SK-N-SH (cell line): ENCODE measurements around the gene TRIM71. TPM values are rescaled to one million over a fixed set of nuclear protein-coding genes. Genes with fewer than 3 reads are reported as not detected.

Experiments
- CTCF ChIA-PET: fragments of 300-600, 350-600 bp; formaldehyde crosslinking; extraction: SDS; loops from one replicate; lab custom pipeline; 2021; lab: Yijun Ruan, JAX
- POLR2A ChIA-PET: fragments of 350-600 bp; sonication (Branson Sonifier 250); formaldehyde crosslinking; extraction: SDS; loops from one replicate; lab custom pipeline; 2020; ENCODE audit warnings: antibody characterized with exemption, inconsistent platforms; lab: Yijun Ruan, JAX
- DNase-seq: peaks from one replicate; pipeline ENCODE4 v3.0.0; 2012
- H2AFZ ChIP-seq: fragments of 200-600 bp; sonication (generic); 2 replicates; pipeline ENCODE4 v1.8.1; 2016; ENCODE audit warnings: antibody characterized with exemption, mild to moderate bottlenecking, low read depth
- H3F3A ChIP-seq: fragments of 200-600 bp; sonication (generic); replicated peaks from 2 replicates; pipeline ENCODE3; 2016; ENCODE audit warnings: antibody characterized with exemption, mild to moderate bottlenecking; ENCODE audit not compliant: insufficient read depth
- H3K27ac ChIP-seq, 2 experiments: fragments of 200-500 bp in 1 of 2; fragments of 200-600 bp in 1 of 2; sonication (Bioruptor generic) in 1 of 2; sonication (generic), shearing (Covaris generic) in 1 of 2; 2 replicates each; pipeline versions ENCODE4 v1.5.1 to v1.6.1; 2014 to 2016; ENCODE audit warnings: low read depth in 2 of 2, inconsistent platforms in 1 of 2, low read length in 1 of 2, mild to moderate bottlenecking in 1 of 2, mixed read lengths in 1 of 2
- H3K27me3 ChIP-seq: fragments of 200-600 bp; sonication (generic), shearing (Covaris generic); 2 replicates; pipeline ENCODE4 v1.6.1; 2016; ENCODE audit warnings: mixed run types; ENCODE audit not compliant: insufficient read depth
- H3K36me3 ChIP-seq, 2 experiments: fragments of 200-500 bp in 1 of 2; fragments of 200-600 bp in 1 of 2; sonication (Bioruptor generic) in 1 of 2; sonication (generic) in 1 of 2; replicated peaks in 1 of 2; 2 replicates each; pipeline versions ENCODE3 to v1.5.1; 2014 to 2016; ENCODE audit warnings: low read length in 1 of 2, mild to moderate bottlenecking in 1 of 2; ENCODE audit not compliant: insufficient read depth in 2 of 2, control insufficient read depth in 1 of 2
- H3K4me1 ChIP-seq, 2 experiments: fragments of 200-500 bp in 1 of 2; fragments of 200-600 bp in 1 of 2; sonication (Bioruptor generic) in 1 of 2; sonication (generic), shearing (Covaris generic) in 1 of 2; 2 replicates each; pipeline versions ENCODE4 v1.5.1 to v1.6.1; 2014 to 2016; ENCODE audit warnings: low read depth in 1 of 2, low read length in 1 of 2, mixed run types in 1 of 2; ENCODE audit not compliant: insufficient read depth in 2 of 2, control insufficient read depth in 1 of 2
- H3K4me2 ChIP-seq: fragments of 200-600 bp; sonication (generic), shearing (Covaris generic); 2 replicates; pipeline ENCODE4 v1.6.1; 2017; ENCODE audit warnings: mixed run types
- H3K4me3 ChIP-seq, 2 experiments: fragments of 200-500 bp in 1 of 2; fragments of 200-600 bp in 1 of 2; sonication (Bioruptor generic) in 1 of 2; sonication (generic), shearing (Covaris generic) in 1 of 2; 2 replicates each; pipeline versions ENCODE4 v1.5.1 to v1.8.1; 2014 to 2016; ENCODE audit warnings: low read depth in 2 of 2, inconsistent platforms in 1 of 2, low read length in 1 of 2, mild to moderate bottlenecking in 1 of 2, mixed read lengths in 1 of 2, moderate library complexity in 1 of 2
- H3K79me2 ChIP-seq: fragments of 200-600 bp; sonication (generic); 2 replicates; pipeline ENCODE4 v1.8.1; 2017; ENCODE audit warnings: mild to moderate bottlenecking; ENCODE audit not compliant: insufficient read depth
- H3K9ac ChIP-seq: fragments of 200-600 bp; sonication (generic); 2 replicates; pipeline ENCODE4 v1.6.1; 2017; ENCODE audit warnings: mixed run types
- H3K9me2 ChIP-seq: fragments of 200-600 bp; sonication (generic); 2 replicates; pipeline ENCODE4 v1.6.1; 2017; ENCODE audit warnings: mixed run types
- H3K9me3 ChIP-seq: fragments of 200-600 bp; sonication (generic); 2 replicates; pipeline ENCODE4 v1.6.1; 2017; ENCODE audit warnings: mixed run types, mild to moderate bottlenecking, moderate library complexity
- H4K20me1 ChIP-seq: fragments of 200-600 bp; sonication (generic); 2 replicates; pipeline ENCODE4 v1.6.1; 2017; ENCODE audit warnings: mild to moderate bottlenecking, mixed run types; ENCODE audit not compliant: insufficient read depth
- CHD2 ChIP-seq: fragments of 150-350 bp; IDR thresholded peaks from 2 replicates; pipeline ENCODE4 v1.6.1; 2018; ENCODE audit warnings: low read length; ENCODE audit not compliant: partially characterized antibody
- EP300 ChIP-seq, 2 experiments: IDR thresholded peaks; 2 replicates each; pipeline versions ENCODE4 v1.4.0 to v1.6.1; 2012; ENCODE audit warnings: borderline replicate concordance in 1 of 2, low read depth in 1 of 2, low read length in 1 of 2
- EZH2phosphoT487 ChIP-seq: fragments of 200-600 bp; sonication (generic); IDR thresholded peaks from 2 replicates; pipeline ENCODE4 v1.6.1; 2017; ENCODE audit warnings: low read depth, mixed run types, mild to moderate bottlenecking, antibody characterized with exemption, moderate library complexity, borderline replicate concordance
- FOSL2 ChIP-seq: IDR thresholded peaks from 2 replicates; pipeline ENCODE4 v1.4.0; 2012; ENCODE audit warnings: low read depth, mild to moderate bottlenecking, moderate library complexity, borderline replicate concordance
- FOXJ3 ChIP-seq: sonication (generic); formaldehyde crosslinking; IDR thresholded peaks from 2 replicates; pipeline ENCODE4 v1.5.1; 2020; ENCODE audit warnings: mild to moderate bottlenecking, missing genetic modification reagents
- FOXM1 ChIP-seq: IDR thresholded peaks from 2 replicates; pipeline ENCODE4 v1.4.0; 2012; ENCODE audit warnings: low read depth, mild to moderate bottlenecking
- MXI1 ChIP-seq: IDR thresholded peaks from 2 replicates; pipeline ENCODE4 v1.6.1; 2012; ENCODE audit warnings: mild to moderate bottlenecking, low read depth, low read length, improper control_type of control experiment
- NFIC ChIP-seq: IDR thresholded peaks from 2 replicates; pipeline ENCODE4 v1.4.0; 2012; ENCODE audit warnings: borderline replicate concordance
- POLR2AphosphoS5 ChIP-seq: IDR thresholded peaks from 2 replicates; pipeline ENCODE4 v1.6.1; 2012; ENCODE audit warnings: low read depth, low read length
- RCOR1 ChIP-seq: fragments of 150-350 bp; IDR thresholded peaks from 2 replicates; pipeline ENCODE4 v1.6.1; 2017; ENCODE audit warnings: antibody characterized with exemption, low read length
- RXRA ChIP-seq: IDR thresholded peaks from 2 replicates; pipeline ENCODE4 v1.4.0; 2012; ENCODE audit warnings: low read depth, mild to moderate bottlenecking, borderline replicate concordance
- SMC3 ChIP-seq: IDR thresholded peaks from 2 replicates; pipeline ENCODE4 v1.6.1; 2012; ENCODE audit warnings: low read depth, low read length, improper control_type of control experiment
- TCF12 ChIP-seq: IDR thresholded peaks from 2 replicates; pipeline ENCODE4 v1.4.0; 2012
- TEAD4 ChIP-seq: IDR thresholded peaks from 2 replicates; pipeline ENCODE4 v1.4.0; 2012; ENCODE audit warnings: mild to moderate bottlenecking, borderline replicate concordance; ENCODE audit not compliant: insufficient read depth
- YY1 ChIP-seq: IDR thresholded peaks from 2 replicates; pipeline ENCODE4 v1.4.0; 2012; ENCODE audit warnings: low read depth, mild to moderate bottlenecking
- WGBS: methylation state at CpG from one replicate; pipeline ENCODE4 v1.1.6; 2017; ENCODE audit warnings: low lambda C conversion rate; 5-methylcytosine and 5-hydroxymethylcytosine counted together
- polyA plus RNA-seq, 3 experiments: library from polyadenylated mRNA; depleted of rRNA; stranded (reverse); fragments of >200 nt; gene quantifications; 2 replicates each; pipeline ENCODE4 v1.2.3, GENCODE V29; 2012
- TF ChIP-seq, protein P1 (sequence below): IDR thresholded peaks from 2 replicates; pipeline ENCODE4 v1.4.0; 2012; ENCODE audit warnings: low read depth, borderline replicate concordance
- TF ChIP-seq, protein P2 (sequence below): fragments of 150-350 bp; IDR thresholded peaks from 2 replicates; pipeline ENCODE4 v1.6.1; 2016; ENCODE audit warnings: mild to moderate bottlenecking, low read depth, low read length
- TF ChIP-seq, protein P3 (sequence below): IDR thresholded peaks from 2 replicates; pipeline ENCODE4 v1.6.1; 2012; ENCODE audit warnings: mild to moderate bottlenecking, low read depth, low read length, moderate library complexity
- TF ChIP-seq, protein P4 (sequence below): fragments of 150-350 bp; IDR thresholded peaks from 2 replicates; pipeline ENCODE4 v1.6.1; 2017; ENCODE audit warnings: antibody characterized with exemption, low read length, low read depth, borderline replicate concordance
- TF ChIP-seq, protein P5 (sequence below): IDR thresholded peaks from 2 replicates; pipeline ENCODE4 v1.4.0; 2012; ENCODE audit warnings: low read depth, borderline replicate concordance
- TF ChIP-seq, protein P6 (sequence below): IDR thresholded peaks from 2 replicates; pipeline ENCODE4 v1.4.0; 2012; ENCODE audit warnings: low read depth

The TRIM71 gene
- polyA plus RNA-seq, 1 of the 3 experiments (the other 2 are of a cell fraction): not detected

DNA sequence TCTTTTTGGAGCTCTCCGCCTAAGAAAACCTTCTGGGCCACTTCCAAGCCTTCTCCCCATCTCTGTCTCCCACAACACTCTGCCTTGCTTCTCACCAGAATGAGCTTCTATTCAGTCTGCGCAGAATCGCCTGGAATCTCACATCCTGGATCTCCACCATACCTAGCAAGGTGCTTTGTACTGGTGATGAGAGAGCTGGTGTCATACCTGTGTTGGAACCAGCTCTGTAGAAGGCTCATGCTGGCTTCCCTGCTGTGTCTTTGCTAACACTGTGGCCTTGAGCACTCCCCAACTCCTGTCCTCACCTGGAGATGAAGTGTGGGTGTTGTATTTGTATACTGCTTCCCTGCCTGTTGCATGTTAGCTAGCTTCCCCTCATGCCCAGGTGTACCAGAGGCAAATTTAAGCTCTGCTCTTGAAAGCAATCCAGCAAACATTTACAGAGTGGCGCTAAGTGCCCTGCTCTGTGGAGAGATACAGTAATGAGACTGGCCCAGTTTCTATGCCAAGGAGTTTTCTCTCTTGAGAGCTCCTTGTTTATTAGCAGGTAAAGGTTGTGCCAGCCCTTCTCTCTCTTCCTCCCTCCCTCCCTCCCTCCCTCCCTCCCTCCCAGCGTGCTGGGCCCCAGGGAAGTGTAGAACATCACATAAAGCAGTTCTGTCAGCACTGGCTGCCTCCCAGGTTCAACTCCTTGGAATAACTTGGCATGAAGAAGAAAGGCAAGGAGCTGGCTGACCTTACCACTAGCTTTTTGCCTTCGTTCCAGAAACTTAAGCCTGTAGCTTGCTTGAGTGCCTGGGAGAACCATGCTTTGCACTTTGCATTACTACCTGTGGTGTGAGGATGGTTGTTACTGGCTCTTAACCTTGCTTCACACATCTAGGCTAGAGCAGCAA lies 54.9 kb downstream of the TRIM71 start:
- Histone ChIP-seq H3K36me3 (no peaks in the 10 kb centered on the region), H3K9me3 (no peaks in the 10 kb centered on the region), H3K4me1 (no peaks in the 10 kb centered on the region), H3K9me2 (no peaks in the 10 kb centered on the region), H2AFZ (no peak overlapping the region), H3K79me2 (no peaks in the 10 kb centered on the region), H4K20me1 (no peaks in the 10 kb centered on the region), H3K4me3 (no peak overlapping the region), H3K27me3 (no peaks in the 10 kb centered on the region), H3K4me2 (no peak overlapping the region), H3F3A (no peaks in the 10 kb centered on the region), H3K27ac (no peak overlapping the region), H3K9ac (no peak overlapping the region)
- ChIA-PET CTCF (no interaction called here), POLR2A (no interaction called here)
- DNase-seq: no peak
- 64% methylated on average over 6 of the region's 6 CpGs for WGBS
- TF ChIP-seq FOSL2: no peak
- no peak for TF ChIP-seq RCOR1
- peak; percentile 51 for TF ChIP-seq TCF12
- TF ChIP-seq MXI1: no peak
- TF ChIP-seq, protein P1, sequence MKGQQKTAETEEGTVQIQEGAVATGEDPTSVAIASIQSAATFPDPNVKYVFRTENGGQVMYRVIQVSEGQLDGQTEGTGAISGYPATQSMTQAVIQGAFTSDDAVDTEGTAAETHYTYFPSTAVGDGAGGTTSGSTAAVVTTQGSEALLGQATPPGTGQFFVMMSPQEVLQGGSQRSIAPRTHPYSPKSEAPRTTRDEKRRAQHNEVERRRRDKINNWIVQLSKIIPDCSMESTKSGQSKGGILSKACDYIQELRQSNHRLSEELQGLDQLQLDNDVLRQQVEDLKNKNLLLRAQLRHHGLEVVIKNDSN: no peak
- TF ChIP-seq, protein P2, sequence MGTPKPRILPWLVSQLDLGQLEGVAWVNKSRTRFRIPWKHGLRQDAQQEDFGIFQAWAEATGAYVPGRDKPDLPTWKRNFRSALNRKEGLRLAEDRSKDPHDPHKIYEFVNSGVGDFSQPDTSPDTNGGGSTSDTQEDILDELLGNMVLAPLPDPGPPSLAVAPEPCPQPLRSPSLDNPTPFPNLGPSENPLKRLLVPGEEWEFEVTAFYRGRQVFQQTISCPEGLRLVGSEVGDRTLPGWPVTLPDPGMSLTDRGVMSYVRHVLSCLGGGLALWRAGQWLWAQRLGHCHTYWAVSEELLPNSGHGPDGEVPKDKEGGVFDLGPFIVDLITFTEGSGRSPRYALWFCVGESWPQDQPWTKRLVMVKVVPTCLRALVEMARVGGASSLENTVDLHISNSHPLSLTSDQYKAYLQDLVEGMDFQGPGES: no peak
- no peak for TF ChIP-seq FOXM1
- TF ChIP-seq TEAD4: no peak
- TF ChIP-seq SMC3: no peak
- TF ChIP-seq, protein P3, sequence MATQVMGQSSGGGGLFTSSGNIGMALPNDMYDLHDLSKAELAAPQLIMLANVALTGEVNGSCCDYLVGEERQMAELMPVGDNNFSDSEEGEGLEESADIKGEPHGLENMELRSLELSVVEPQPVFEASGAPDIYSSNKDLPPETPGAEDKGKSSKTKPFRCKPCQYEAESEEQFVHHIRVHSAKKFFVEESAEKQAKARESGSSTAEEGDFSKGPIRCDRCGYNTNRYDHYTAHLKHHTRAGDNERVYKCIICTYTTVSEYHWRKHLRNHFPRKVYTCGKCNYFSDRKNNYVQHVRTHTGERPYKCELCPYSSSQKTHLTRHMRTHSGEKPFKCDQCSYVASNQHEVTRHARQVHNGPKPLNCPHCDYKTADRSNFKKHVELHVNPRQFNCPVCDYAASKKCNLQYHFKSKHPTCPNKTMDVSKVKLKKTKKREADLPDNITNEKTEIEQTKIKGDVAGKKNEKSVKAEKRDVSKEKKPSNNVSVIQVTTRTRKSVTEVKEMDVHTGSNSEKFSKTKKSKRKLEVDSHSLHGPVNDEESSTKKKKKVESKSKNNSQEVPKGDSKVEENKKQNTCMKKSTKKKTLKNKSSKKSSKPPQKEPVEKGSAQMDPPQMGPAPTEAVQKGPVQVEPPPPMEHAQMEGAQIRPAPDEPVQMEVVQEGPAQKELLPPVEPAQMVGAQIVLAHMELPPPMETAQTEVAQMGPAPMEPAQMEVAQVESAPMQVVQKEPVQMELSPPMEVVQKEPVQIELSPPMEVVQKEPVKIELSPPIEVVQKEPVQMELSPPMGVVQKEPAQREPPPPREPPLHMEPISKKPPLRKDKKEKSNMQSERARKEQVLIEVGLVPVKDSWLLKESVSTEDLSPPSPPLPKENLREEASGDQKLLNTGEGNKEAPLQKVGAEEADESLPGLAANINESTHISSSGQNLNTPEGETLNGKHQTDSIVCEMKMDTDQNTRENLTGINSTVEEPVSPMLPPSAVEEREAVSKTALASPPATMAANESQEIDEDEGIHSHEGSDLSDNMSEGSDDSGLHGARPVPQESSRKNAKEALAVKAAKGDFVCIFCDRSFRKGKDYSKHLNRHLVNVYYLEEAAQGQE: no peak
- no peak for TF ChIP-seq FOXJ3
- peak; percentile 73 for TF ChIP-seq NFIC
- TF ChIP-seq YY1: no peak
- TF ChIP-seq, protein P4, sequence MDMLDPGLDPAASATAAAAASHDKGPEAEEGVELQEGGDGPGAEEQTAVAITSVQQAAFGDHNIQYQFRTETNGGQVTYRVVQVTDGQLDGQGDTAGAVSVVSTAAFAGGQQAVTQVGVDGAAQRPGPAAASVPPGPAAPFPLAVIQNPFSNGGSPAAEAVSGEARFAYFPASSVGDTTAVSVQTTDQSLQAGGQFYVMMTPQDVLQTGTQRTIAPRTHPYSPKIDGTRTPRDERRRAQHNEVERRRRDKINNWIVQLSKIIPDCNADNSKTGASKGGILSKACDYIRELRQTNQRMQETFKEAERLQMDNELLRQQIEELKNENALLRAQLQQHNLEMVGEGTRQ: no peak
- TF ChIP-seq EZH2phosphoT487: no peak
- TF ChIP-seq CHD2: no peak
- TF ChIP-seq RXRA: no peak
- TF ChIP-seq, protein P5, sequence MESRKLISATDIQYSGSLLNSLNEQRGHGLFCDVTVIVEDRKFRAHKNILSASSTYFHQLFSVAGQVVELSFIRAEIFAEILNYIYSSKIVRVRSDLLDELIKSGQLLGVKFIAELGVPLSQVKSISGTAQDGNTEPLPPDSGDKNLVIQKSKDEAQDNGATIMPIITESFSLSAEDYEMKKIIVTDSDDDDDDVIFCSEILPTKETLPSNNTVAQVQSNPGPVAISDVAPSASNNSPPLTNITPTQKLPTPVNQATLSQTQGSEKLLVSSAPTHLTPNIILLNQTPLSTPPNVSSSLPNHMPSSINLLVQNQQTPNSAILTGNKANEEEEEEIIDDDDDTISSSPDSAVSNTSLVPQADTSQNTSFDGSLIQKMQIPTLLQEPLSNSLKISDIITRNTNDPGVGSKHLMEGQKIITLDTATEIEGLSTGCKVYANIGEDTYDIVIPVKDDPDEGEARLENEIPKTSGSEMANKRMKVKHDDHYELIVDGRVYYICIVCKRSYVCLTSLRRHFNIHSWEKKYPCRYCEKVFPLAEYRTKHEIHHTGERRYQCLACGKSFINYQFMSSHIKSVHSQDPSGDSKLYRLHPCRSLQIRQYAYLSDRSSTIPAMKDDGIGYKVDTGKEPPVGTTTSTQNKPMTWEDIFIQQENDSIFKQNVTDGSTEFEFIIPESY: no peak
- TF ChIP-seq EP300 (IDR thresholded peaks at IDR 0.05; ENCODE audit: borderline replicate concordance in 1 of 2, low read depth in 1 of 2, low read length in 1 of 2): no peak
- TF ChIP-seq, protein P6, sequence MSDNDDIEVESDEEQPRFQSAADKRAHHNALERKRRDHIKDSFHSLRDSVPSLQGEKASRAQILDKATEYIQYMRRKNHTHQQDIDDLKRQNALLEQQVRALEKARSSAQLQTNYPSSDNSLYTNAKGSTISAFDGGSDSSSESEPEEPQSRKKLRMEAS: no peak
- no peak for TF ChIP-seq POLR2AphosphoS5
